ENCODE measurements around the gene STC2. TPM values are rescaled to one million over a fixed set of nuclear protein-coding genes. Genes with fewer than 3 reads are reported as not detected.

STC2 gene
- polyA plus RNA-seq, 3 donors: not detected

DNA sequence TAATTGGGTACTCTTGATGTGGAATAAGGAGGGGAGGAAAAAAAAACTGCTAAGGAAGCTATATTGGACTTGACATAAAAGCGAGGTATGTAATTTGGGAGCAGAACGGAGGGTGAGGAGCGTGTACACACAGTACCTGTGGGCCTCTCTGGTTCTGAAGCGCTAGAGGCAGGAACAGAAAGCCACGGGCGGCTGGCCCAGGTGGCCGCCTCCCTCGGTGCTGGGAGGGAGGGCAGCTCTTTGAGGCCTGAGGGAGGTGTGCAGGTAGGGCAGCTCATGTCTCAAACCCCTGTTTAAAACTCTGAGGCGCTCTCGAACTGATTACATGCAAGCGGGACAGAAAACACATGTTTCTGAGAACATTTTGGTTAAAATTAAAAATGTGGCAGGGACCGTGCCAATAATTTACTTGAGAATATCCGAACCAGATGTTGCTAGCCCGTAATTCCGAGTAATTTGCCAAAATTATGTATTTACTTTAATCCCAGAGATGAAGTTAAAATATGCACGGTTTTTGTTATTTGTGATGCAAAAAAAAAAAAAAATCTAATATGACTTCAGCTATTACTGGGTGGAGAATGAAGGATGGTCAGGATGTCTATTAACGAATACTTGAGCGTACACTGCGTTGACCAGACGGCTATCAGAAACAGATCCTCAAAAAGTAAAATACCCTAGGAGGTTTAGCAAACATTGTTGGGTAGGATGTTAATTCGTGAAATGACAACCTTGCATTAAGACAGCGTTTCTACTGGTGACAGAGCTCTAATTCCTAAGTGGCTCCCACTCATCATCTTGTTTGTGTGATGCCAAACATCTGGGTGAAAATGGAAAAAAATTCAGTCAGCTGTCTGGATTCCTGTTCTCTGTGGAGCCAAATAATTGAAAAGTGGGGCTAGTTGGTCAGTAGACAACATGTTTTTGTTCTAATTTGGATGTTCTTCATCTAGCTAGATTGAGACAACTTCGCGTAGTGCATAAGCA, 24.4 kb upstream of the STC2 start:
- intact Hi-C loops (cut with micrococcal nuclease): no loop called here
- no peaks in the 10 kb centered on the region for H3K4me1 ChIP-seq (ENCODE audit: control insufficient read depth in 1 of 2, insufficient read depth in 2 of 2, low read length in 2 of 2)
- H3K27ac ChIP-seq (ENCODE audit: low read depth in 1 of 2, low read length in 2 of 2): no peak overlapping the region
- TF ChIP-seq, protein P1, sequence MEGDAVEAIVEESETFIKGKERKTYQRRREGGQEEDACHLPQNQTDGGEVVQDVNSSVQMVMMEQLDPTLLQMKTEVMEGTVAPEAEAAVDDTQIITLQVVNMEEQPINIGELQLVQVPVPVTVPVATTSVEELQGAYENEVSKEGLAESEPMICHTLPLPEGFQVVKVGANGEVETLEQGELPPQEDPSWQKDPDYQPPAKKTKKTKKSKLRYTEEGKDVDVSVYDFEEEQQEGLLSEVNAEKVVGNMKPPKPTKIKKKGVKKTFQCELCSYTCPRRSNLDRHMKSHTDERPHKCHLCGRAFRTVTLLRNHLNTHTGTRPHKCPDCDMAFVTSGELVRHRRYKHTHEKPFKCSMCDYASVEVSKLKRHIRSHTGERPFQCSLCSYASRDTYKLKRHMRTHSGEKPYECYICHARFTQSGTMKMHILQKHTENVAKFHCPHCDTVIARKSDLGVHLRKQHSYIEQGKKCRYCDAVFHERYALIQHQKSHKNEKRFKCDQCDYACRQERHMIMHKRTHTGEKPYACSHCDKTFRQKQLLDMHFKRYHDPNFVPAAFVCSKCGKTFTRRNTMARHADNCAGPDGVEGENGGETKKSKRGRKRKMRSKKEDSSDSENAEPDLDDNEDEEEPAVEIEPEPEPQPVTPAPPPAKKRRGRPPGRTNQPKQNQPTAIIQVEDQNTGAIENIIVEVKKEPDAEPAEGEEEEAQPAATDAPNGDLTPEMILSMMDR (IDR thresholded peaks at IDR 0.05): no peak
- WGBS (ENCODE audit: insufficient coverage): 71% methylated on average over 10 of the region's 24 CpGs
- H2AFZ ChIP-seq (ENCODE audit: insufficient read depth, low read depth, low read length, poor library complexity, severe bottlenecking): no peak overlapping the region
- no peak overlapping the region for H3K4me2 ChIP-seq (replicated peaks; ENCODE audit: extremely low read depth, low read length, poor library complexity, severe bottlenecking)
- H3K9me3 ChIP-seq (replicated peaks in 1 of 2; ENCODE audit: control insufficient read depth in 1 of 2, insufficient read depth in 1 of 2, low read length in 2 of 2): no peaks in the 10 kb centered on the region
- H3K27ac Mint-ChIP-seq: no peak overlapping the region
- H4K20me1 ChIP-seq (ENCODE audit: insufficient read depth, low read length): no peaks in the 10 kb centered on the region
- H3K79me2 ChIP-seq (ENCODE audit: insufficient read depth, low read length): no peaks in the 10 kb centered on the region
- peaks cover 5 to 10% of the 10 kb centered on the region in 2 donors for H3K27me3 ChIP-seq (ENCODE audit: control insufficient read depth in 2 of 2, insufficient read depth in 2 of 2, low read length in 2 of 2)
- H3K9ac ChIP-seq (ENCODE audit: insufficient read depth, low read length, poor library complexity, severe bottlenecking): no peak overlapping the region
- no peaks in the 10 kb centered on the region for H3K4me1 Mint-ChIP-seq
- no peak overlapping the region for H3K4me3 ChIP-seq (replicated peaks in 1 of 3; ENCODE audit: low read depth in 2 of 3, low read length in 3 of 3)
- H3K4me3 Mint-ChIP-seq: no peak overlapping the region
- peaks cover 6 to 32% (median 12%) of the 10 kb centered on the region in 3 donors for H3K27me3 Mint-ChIP-seq (ENCODE audit: low read depth in 3 of 3)
- no peaks in the 10 kb centered on the region for H3K36me3 ChIP-seq (replicated peaks in 1 of 2; ENCODE audit: control insufficient read depth in 1 of 2, insufficient read depth in 2 of 2, low read length in 2 of 2)
- H3K9me3 Mint-ChIP-seq: no peaks in the 10 kb centered on the region
- no peak for DNase-seq
- no peaks in the 10 kb centered on the region for H3K36me3 Mint-ChIP-seq

DNA sequence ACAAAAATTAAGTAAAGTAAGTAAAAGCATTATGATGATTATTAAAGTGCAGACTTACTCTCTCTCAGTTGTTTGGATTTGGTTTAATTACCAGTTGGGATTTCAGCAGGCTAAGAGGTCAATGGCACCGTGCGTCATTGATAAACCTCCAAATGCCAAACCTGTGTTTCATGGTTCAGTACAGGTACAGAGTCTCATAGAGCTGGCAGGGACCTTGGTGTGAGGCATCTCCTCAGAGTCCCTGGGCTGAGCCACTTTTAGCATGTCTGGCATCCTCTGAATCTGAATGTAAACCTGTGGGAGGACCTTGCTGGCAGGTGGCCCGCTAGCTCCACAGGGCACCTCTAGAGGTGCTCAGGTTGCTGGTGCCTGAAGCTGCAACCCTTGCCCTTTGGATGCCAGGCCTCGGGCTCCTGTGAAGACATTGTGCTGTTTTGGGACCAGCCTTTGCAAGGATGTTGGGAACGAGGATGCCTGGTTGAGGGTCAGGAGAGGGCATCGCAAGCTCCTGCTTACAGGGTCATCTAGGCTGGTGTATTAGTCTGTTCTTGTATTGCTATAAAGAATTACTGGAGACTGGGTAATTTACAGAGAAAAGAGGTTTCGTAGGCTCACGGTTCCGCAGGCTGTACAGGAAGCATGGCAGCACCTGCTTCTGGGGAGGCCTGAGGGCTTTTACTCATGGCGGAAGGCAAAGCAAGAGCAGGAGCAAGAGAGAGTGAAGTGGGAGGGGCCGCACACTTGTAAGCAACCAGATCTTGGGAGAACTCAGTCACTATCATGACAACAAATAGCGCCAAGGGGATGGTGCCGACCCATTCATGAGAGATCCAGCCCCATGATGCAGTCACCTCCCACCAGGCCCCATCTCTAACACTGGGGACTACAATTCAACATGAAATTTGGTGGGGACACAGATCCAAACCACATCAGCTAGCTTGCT, 14.9 kb upstream of the STC2 start:
- Histone ChIP-seq H3K36me3 (replicated peaks in 1 of 2; ENCODE audit: control insufficient read depth in 1 of 2, insufficient read depth in 2 of 2, low read length in 2 of 2) (no peaks in the 10 kb centered on the region), H4K20me1 (ENCODE audit: insufficient read depth, low read length) (no peaks in the 10 kb centered on the region), H3K9ac (ENCODE audit: insufficient read depth, low read length, poor library complexity, severe bottlenecking) (no peak overlapping the region), H3K79me2 (ENCODE audit: insufficient read depth, low read length) (no peaks in the 10 kb centered on the region), H3K9me3 (replicated peaks in 1 of 2; ENCODE audit: control insufficient read depth in 1 of 2, insufficient read depth in 1 of 2, low read length in 2 of 2) (no peaks in the 10 kb centered on the region), H3K27me3 (ENCODE audit: control insufficient read depth in 2 of 2, insufficient read depth in 2 of 2, low read length in 2 of 2) (no peaks in the 10 kb centered on the region), H3K27ac (ENCODE audit: low read depth in 1 of 2, low read length in 2 of 2) (no peak overlapping the region), H3K4me3 (replicated peaks in 1 of 3; ENCODE audit: low read depth in 2 of 3, low read length in 3 of 3) (no peak overlapping the region), H3K4me1 (ENCODE audit: control insufficient read depth in 1 of 2, insufficient read depth in 2 of 2, low read length in 2 of 2) (no peaks in the 10 kb centered on the region), H2AFZ (ENCODE audit: insufficient read depth, low read depth, low read length, poor library complexity, severe bottlenecking) (no peak overlapping the region), H3K4me2 (replicated peaks; ENCODE audit: extremely low read depth, low read length, poor library complexity, severe bottlenecking) (no peak overlapping the region)
- intact Hi-C loops (cut with micrococcal nuclease): no loop called here
- no peak for DNase-seq
- 98% methylated on average over 11 of the region's 13 CpGs for WGBS (ENCODE audit: insufficient coverage)
- H3K4me1 Mint-ChIP-seq: peaks cover 2% of the 10 kb centered on the region
- peak overlapping the region in 2 of 7 donors; percentile 31 to 40 for H3K27ac Mint-ChIP-seq
- H3K27me3 Mint-ChIP-seq (ENCODE audit: low read depth in 3 of 3): peaks cover 9 to 21% (median 11%) of the 10 kb centered on the region in 3 donors
- no peak overlapping the region for H3K4me3 Mint-ChIP-seq
- no peaks in the 10 kb centered on the region for H3K36me3 Mint-ChIP-seq
- TF ChIP-seq, protein P1 (IDR thresholded peaks at IDR 0.05): no peak
- peaks cover 0 to 4% (median 0%) of the 10 kb centered on the region in 7 donors for H3K9me3 Mint-ChIP-seq
